ENCODE results near the gene USP28.

Gene USP28

GRCh38 chr11:113896156-113896879, 20.9 kb upstream of the USP28 start:
- Histone ChIP-seq H3K27ac (no peak overlapping the region), H3K27me3 (ENCODE audit: insufficient read depth, low read depth, severe bottlenecking) (no peaks in the 10 kb centered on the region), H3K4me3 (ENCODE audit: low read depth, low read length) (no peak overlapping the region), H3K9me3 (ENCODE audit: severe bottlenecking) (no peaks in the 10 kb centered on the region), H3K36me3 (no peaks in the 10 kb centered on the region)
- peak; percentile 76 for TF ChIP-seq CTCF (IDR thresholded peaks at IDR 0.05; ENCODE audit: low read depth, low read length)
- DNase-seq, result peak; percentile 43

- H3K27ac ChIP-seq, result peak overlapping the region; percentile 14; the same call in 1 of the 2 replicates
- no peaks in the 10 kb centered on the region for H3K27me3 ChIP-seq (ENCODE audit: insufficient read depth, low read depth, severe bottlenecking)
- H3K36me3 ChIP-seq, result no peaks in the 10 kb centered on the region
- peak; percentile 47 for DNase-seq
- H3K4me3 ChIP-seq (ENCODE audit: low read depth, low read length), result no peak overlapping the region
- TF ChIP-seq CTCF (IDR thresholded peaks at IDR 0.05; ENCODE audit: low read depth, low read length), result no peak
- no peaks in the 10 kb centered on the region for H3K9me3 ChIP-seq (ENCODE audit: severe bottlenecking)
These were observed 20.2 kb upstream of the USP28 start for GRCh38 chr11:113895367-113896155.

DNA sequence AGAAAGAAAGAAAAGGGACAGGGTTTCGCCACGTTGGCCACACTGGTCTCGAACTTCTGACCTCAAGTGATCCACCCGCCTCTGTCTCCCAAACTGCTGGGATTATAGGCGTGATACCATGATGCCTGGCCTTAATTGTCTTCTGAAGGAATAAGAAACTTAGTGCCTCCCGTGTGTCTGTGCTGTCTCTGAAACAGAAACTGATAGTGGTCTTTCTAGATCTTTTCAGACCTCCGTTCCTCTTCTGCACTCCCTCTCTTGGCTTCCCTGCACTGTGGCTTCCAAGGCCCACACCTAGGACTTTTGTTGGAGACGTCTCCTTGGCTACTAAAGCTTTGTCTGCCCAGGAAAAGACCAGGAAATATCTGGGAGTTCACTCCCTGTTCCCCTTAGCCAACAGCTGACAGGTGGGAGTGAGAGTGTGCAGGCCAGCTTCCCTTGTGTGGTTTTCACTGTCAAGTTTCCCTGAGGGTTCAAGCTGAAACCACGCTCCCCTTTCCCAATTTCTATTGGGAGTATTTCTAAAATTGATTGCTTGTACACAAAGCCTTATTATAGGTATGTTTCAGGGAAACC, 19.1 kb upstream of the USP28 start:
- no peaks in the 10 kb centered on the region for H3K9me3 ChIP-seq (ENCODE audit: severe bottlenecking)
- no peaks in the 10 kb centered on the region for H3K27me3 ChIP-seq (ENCODE audit: insufficient read depth, low read depth, severe bottlenecking)
- no peak for TF ChIP-seq CTCF (IDR thresholded peaks at IDR 0.05; ENCODE audit: low read depth, low read length)
- no peak for DNase-seq
- H3K4me3 ChIP-seq (ENCODE audit: low read depth, low read length), result no peak overlapping the region
- H3K27ac ChIP-seq, result peak overlapping the region; percentile 26
- no peaks in the 10 kb centered on the region for H3K36me3 ChIP-seq

DNA sequence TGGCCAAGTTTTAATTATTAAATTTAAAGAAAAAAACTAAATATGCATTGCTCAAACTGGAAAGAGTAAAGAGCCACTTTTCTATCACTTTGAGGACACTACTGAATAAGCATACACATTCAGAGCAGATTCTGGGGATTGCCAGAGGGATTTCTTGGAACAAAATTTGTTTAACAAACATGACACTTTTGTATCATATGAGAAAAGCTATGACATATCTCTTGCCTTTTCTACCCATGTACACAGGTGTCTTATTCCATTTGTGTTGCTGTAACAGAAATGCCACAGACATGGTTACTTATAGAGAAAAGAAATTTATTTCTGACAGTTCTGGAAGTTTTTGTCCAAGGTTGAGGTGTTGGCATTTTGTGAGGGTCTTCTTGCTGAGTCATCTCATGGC, 13.5 kb upstream of the USP28 start:
- no peaks in the 10 kb centered on the region for H3K36me3 ChIP-seq
- no peak overlapping the region for H3K4me3 ChIP-seq (ENCODE audit: low read depth, low read length)
- TF ChIP-seq CTCF (IDR thresholded peaks at IDR 0.05; ENCODE audit: low read depth, low read length), result no peak
- no peak for DNase-seq
- no peaks in the 10 kb centered on the region for H3K27me3 ChIP-seq (ENCODE audit: insufficient read depth, low read depth, severe bottlenecking)
- H3K27ac ChIP-seq, result no peak overlapping the region
- no peaks in the 10 kb centered on the region for H3K9me3 ChIP-seq (ENCODE audit: severe bottlenecking)

- no peaks in the 10 kb centered on the region for H3K36me3 ChIP-seq
- no peak for DNase-seq
- H3K4me3 ChIP-seq (ENCODE audit: low read depth, low read length), result no peak overlapping the region
- TF ChIP-seq CTCF (IDR thresholded peaks at IDR 0.05; ENCODE audit: low read depth, low read length), result no peak
- no peaks in the 10 kb centered on the region for H3K9me3 ChIP-seq (ENCODE audit: severe bottlenecking)
- no peaks in the 10 kb centered on the region for H3K27me3 ChIP-seq (ENCODE audit: insufficient read depth, low read depth, severe bottlenecking)
- no peak overlapping the region; the same call in 1 of the 2 replicates for H3K27ac ChIP-seq
These were observed 10.5 kb upstream of the USP28 start for GRCh38 chr11:113885897-113886296.

Data from WERI-Rb-1 (cell line).